Endodermal cell (in vitro differentiated cells): Measurements from ENCODE around the gene ALKBH5. TPM values are rescaled to one million over a fixed set of nuclear protein-coding genes. Genes with fewer than 3 reads are reported as not detected.

Experiments used
- DNase-seq: peaks from one replicate; pipeline ENCODE4 v3.0.0-alpha.2; 2017
- H3K27ac ChIP-seq: 2 replicates; pipeline ENCODE4 v1.5.1; 2013; ENCODE audit warnings: mild to moderate bottlenecking, low read depth, low read length, moderate library complexity
- H3K27me3 ChIP-seq: 2 replicates; pipeline ENCODE4 v1.6.1; 2013; ENCODE audit warnings: mild to moderate bottlenecking, low read length, moderate library complexity; ENCODE audit not compliant: insufficient read depth, control insufficient read depth, poor library complexity, severe bottlenecking
- H3K36me3 ChIP-seq: 2 replicates; pipeline ENCODE4 v1.7.0; 2013; ENCODE audit warnings: mild to moderate bottlenecking, low read length, moderate library complexity; ENCODE audit not compliant: control insufficient read depth, insufficient read depth
- H3K4me1 ChIP-seq: one replicate; pipeline ENCODE4 v1.7.0; 2013; ENCODE audit warnings: low read length; ENCODE audit not compliant: control insufficient read depth, insufficient read depth
- H3K4me3 ChIP-seq: 2 replicates; pipeline ENCODE4 v1.5.1; 2013; ENCODE audit warnings: mild to moderate bottlenecking, low read length, moderate library complexity
- H3K9ac ChIP-seq: 2 replicates; pipeline ENCODE4 v1.6.1; 2013; ENCODE audit warnings: mild to moderate bottlenecking, low read length, moderate library complexity; ENCODE audit not compliant: poor library complexity, severe bottlenecking; ENCODE audit errors: extremely low read depth
- H3K9me3 ChIP-seq: 2 replicates; pipeline ENCODE4 v1.6.1; 2013; ENCODE audit warnings: mild to moderate bottlenecking, low read length, moderate library complexity; ENCODE audit not compliant: control insufficient read depth
- H3K27ac Mint-ChIP-seq: 2 replicates; pipeline ENCODE4 v1.8.0; 2020; ENCODE audit warnings: mixed read lengths
- H3K27me3 Mint-ChIP-seq: 2 replicates; pipeline ENCODE4 v1.8.0; 2021; ENCODE audit warnings: mild to moderate bottlenecking, mixed read lengths; ENCODE audit not compliant: insufficient read depth
- H3K36me3 Mint-ChIP-seq: 2 replicates; pipeline ENCODE4 v1.8.0; 2020; ENCODE audit warnings: low read depth, mixed read lengths
- H3K4me1 Mint-ChIP-seq: 2 replicates; pipeline ENCODE4 v1.8.0; 2020; ENCODE audit warnings: mixed read lengths
- H3K4me3 Mint-ChIP-seq: 2 replicates; pipeline ENCODE4 v1.8.0; 2020; ENCODE audit warnings: mild to moderate bottlenecking, moderate library complexity, mixed read lengths
- H3K9me3 Mint-ChIP-seq: 2 replicates; pipeline ENCODE4 v1.8.0; 2020; ENCODE audit warnings: mild to moderate bottlenecking, mixed read lengths
- CTCF ChIP-seq: fragments of 200-600 bp; sonication (generic); conservative IDR thresholded peaks from 2 replicates; pipeline ENCODE4 v1.5.0; 2021; ENCODE audit warnings: antibody characterized with exemption, mild to moderate bottlenecking
- WGBS, 2 experiments: methylation state at CpG; one replicate each; pipeline versions ENCODE4 v1.1.5 to v1.1.7; 2013; ENCODE audit warnings: missing lambda C conversion rate in 2 of 2, mixed read lengths in 1 of 2; ENCODE audit not compliant: insufficient coverage in 1 of 2, insufficient read length in 1 of 2; 5-methylcytosine and 5-hydroxymethylcytosine counted together
- total RNA-seq, 2 donors: library from RNA; stranded (reverse); fragmentation: NEBNext Ultra II Directional in 1 of 2; extraction: Animal tissue kit (Norgen Biotek cat#: 25700) in 1 of 2; gene quantifications; 2 replicates in 1 of 2; 3 replicates in 1 of 2; pipeline ENCODE4 v1.2.1, GENCODE V29; 2021

ALKBH5 gene
- total RNA-seq, 2 donors from 2014 or later, result 64.1 to 80.9 TPM

- WGBS, 2 experiments, result 92 to 93% methylated on average over 13 of the region's 13 CpGs
Measured at GRCh38 chr17:18145811-18146210, 37.8 kb upstream of the ALKBH5 start.

GRCh38 chr17:18146259-18146658, 37.4 kb upstream of the ALKBH5 start:
- H3K9me3 ChIP-seq, result no peaks in the 10 kb centered on the region
- peaks cover 12% of the 10 kb centered on the region for H3K27me3 Mint-ChIP-seq
- H3K27ac ChIP-seq, result no peak overlapping the region
- no peak overlapping the region for H3K27ac Mint-ChIP-seq
- H3K4me1 Mint-ChIP-seq, result peaks cover 5% of the 10 kb centered on the region
- no peak overlapping the region for H3K4me3 Mint-ChIP-seq
- TF ChIP-seq CTCF, result no peak
- H3K4me3 ChIP-seq, result no peak overlapping the region
- no peaks in the 10 kb centered on the region for H3K36me3 ChIP-seq
- no peak for DNase-seq
- H3K4me1 ChIP-seq, result peaks cover 4% of the 10 kb centered on the region
- H3K9ac ChIP-seq, result no peak overlapping the region
- H3K9me3 Mint-ChIP-seq, result no peaks in the 10 kb centered on the region
- no peaks in the 10 kb centered on the region for H3K27me3 ChIP-seq
- no peaks in the 10 kb centered on the region for H3K36me3 Mint-ChIP-seq
- WGBS, 2 experiments, result 96 to 98% methylated on average over 2 of the region's 2 CpGs

More at GRCh38 chr17:18145811-18146210, 37.8 kb upstream of the ALKBH5 start:
- Mint-ChIP-seq H3K9me3 (no peaks in the 10 kb centered on the region), H3K27ac (no peak overlapping the region), H3K27me3 (peaks cover 12% of the 10 kb centered on the region), H3K4me1 (peaks cover 5% of the 10 kb centered on the region), H3K4me3 (no peak overlapping the region), H3K36me3 (no peaks in the 10 kb centered on the region)
- no peak for DNase-seq
- no peaks in the 10 kb centered on the region for H3K9me3 ChIP-seq
- no peak for TF ChIP-seq CTCF
- no peaks in the 10 kb centered on the region for H3K36me3 ChIP-seq
- H3K4me3 ChIP-seq, result no peak overlapping the region
- no peak overlapping the region for H3K27ac ChIP-seq
- H3K27me3 ChIP-seq, result no peaks in the 10 kb centered on the region
- peaks cover 4% of the 10 kb centered on the region for H3K4me1 ChIP-seq
- H3K9ac ChIP-seq, result no peak overlapping the region

GRCh38 chr17:18146980-18147379, 36.6 kb upstream of the ALKBH5 start:
- Histone ChIP-seq H3K27me3 (no peaks in the 10 kb centered on the region), H3K27ac (no peak overlapping the region), H3K9me3 (no peaks in the 10 kb centered on the region), H3K4me3 (no peak overlapping the region), H3K9ac (no peak overlapping the region), H3K36me3 (no peaks in the 10 kb centered on the region), H3K4me1 (no peaks in the 10 kb centered on the region)
- Mint-ChIP-seq H3K27ac (no peak overlapping the region), H3K9me3 (no peaks in the 10 kb centered on the region), H3K36me3 (no peaks in the 10 kb centered on the region), H3K27me3 (peaks cover 12% of the 10 kb centered on the region), H3K4me3 (no peak overlapping the region), H3K4me1 (peaks cover 5% of the 10 kb centered on the region)
- DNase-seq, result no peak
- WGBS, 2 experiments, result 84 to 100% methylated on average over 1 to 3 of the region's 3 CpGs
- TF ChIP-seq CTCF, result no peak
